ENCODE data around the gene RCL1. TPM values are rescaled to one million over a fixed set of nuclear protein-coding genes. Genes with fewer than 3 reads are reported as not detected.

RCL1 gene
- total RNA-seq, 1 experiment from 2014 or later: 34.4 TPM

DNA sequence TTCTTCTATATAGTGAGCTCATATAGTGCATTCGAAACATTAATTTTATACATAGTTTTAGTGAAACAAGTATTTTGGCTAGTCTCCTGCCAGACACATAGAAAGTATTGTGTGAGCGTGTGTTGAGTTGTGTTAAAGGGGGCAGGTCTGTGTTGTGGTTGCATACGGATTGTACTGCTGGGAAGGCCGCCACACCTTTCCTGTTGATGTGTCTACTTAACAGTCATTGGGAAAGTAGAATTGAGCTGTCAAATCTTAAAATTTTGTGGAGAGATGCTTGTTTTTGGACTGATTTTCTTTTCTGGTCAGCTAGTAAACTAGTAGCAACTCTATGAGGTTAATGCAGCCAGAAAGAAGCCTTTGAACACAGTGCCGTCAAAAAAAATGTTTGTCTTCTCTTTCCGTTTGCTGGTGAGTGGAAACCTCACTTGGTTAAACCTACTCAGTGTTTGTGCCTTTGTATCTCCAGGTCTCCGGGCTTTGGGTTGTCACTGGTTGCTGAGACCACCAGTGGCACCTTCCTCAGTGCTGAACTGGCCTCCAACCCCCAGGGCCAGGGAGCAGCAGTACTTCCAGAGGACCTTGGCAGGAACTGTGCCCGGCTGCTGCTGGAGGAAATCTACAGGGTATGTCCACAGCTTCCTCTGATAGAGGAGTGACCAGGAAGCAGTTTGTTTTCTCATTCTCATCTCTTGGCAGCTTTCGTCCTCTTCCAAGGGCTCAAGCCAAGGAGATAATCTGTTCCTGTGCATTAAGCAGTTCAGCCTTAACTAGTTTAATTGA is 51.5 kb downstream of the RCL1 start:
- no peak overlapping the region for H3T11ph ChIP-seq (ENCODE audit: low read length)
- H2AK5ac ChIP-seq (ENCODE audit: insufficient read length, low read length): no peak overlapping the region
- Mint-ChIP-seq H3K4me1 (no peaks in the 10 kb centered on the region), H3K9me3 (no peaks in the 10 kb centered on the region), H3K27ac (no peak overlapping the region; a peak in 2 of 7 replicates), H3K36me3 (ENCODE audit: insufficient read depth in 1 of 3, low read depth in 3 of 3) (peaks cover 10 to 35% (median 12%) of the 10 kb centered on the region in 3 experiments; a peak in 6 of 7 replicates), H3K27me3 (ENCODE audit: low read depth) (no peaks in the 10 kb centered on the region), H3K4me3 (no peak overlapping the region)
- no peak overlapping the region for H3K9ac ChIP-seq (ENCODE audit: extremely low read depth, insufficient read length, low read length)
- no peak overlapping the region for H3K14ac ChIP-seq (ENCODE audit: insufficient read depth, low read length)
- H3K27ac ChIP-seq (ENCODE audit: insufficient read length, low read depth, low read length): no peak overlapping the region
- H3K9me3 ChIP-seq (ENCODE audit: control insufficient read depth, low read depth, low read length): no peaks in the 10 kb centered on the region
- no peak overlapping the region for H4K8ac ChIP-seq (replicated peaks; ENCODE audit: insufficient read length, low read depth, low read length)
- no peaks in the 10 kb centered on the region for H4K20me1 ChIP-seq (ENCODE audit: control insufficient read depth, insufficient read depth, insufficient read length)
- WGBS (ENCODE audit: extremely low coverage, insufficient read length, low lambda C conversion rate): no CpG with 5 or more reads among the region's 9 CpGs
- no peaks in the 10 kb centered on the region for H3K27me3 ChIP-seq (ENCODE audit: insufficient read depth, low read length)
- H3K4me2 ChIP-seq (ENCODE audit: insufficient read depth, insufficient read length, low read length): no peak overlapping the region
- no peak overlapping the region for H2BK12ac ChIP-seq (ENCODE audit: insufficient read length, low read depth, low read length)
- H2AFZ ChIP-seq (ENCODE audit: low read length): no peak overlapping the region
- no peaks in the 10 kb centered on the region; the same call in 1 of the 2 replicates for H3K79me2 ChIP-seq (ENCODE audit: insufficient read depth, low read length)
- no peak overlapping the region for H3K4ac ChIP-seq (ENCODE audit: low read depth, low read length)
- H3K23ac ChIP-seq (ENCODE audit: insufficient read length, low read depth, low read length): no peak overlapping the region
- no peak overlapping the region for H4K91ac ChIP-seq (ENCODE audit: insufficient read length, low read depth, low read length)
- H2BK5ac ChIP-seq (ENCODE audit: insufficient read length, low read length): no peak overlapping the region
- no peaks in the 10 kb centered on the region for H3K23me2 ChIP-seq (ENCODE audit: insufficient read length, low read depth, low read length, poor library complexity, severe bottlenecking)
- no peaks in the 10 kb centered on the region for H3K4me1 ChIP-seq (ENCODE audit: insufficient read depth, low read length)
- TF ChIP-seq, protein P1, sequence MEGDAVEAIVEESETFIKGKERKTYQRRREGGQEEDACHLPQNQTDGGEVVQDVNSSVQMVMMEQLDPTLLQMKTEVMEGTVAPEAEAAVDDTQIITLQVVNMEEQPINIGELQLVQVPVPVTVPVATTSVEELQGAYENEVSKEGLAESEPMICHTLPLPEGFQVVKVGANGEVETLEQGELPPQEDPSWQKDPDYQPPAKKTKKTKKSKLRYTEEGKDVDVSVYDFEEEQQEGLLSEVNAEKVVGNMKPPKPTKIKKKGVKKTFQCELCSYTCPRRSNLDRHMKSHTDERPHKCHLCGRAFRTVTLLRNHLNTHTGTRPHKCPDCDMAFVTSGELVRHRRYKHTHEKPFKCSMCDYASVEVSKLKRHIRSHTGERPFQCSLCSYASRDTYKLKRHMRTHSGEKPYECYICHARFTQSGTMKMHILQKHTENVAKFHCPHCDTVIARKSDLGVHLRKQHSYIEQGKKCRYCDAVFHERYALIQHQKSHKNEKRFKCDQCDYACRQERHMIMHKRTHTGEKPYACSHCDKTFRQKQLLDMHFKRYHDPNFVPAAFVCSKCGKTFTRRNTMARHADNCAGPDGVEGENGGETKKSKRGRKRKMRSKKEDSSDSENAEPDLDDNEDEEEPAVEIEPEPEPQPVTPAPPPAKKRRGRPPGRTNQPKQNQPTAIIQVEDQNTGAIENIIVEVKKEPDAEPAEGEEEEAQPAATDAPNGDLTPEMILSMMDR (conservative IDR thresholded peaks at IDR 0.05): no peak
- no peak overlapping the region for H2BK15ac ChIP-seq (ENCODE audit: low read depth, low read length)
- no peak overlapping the region for H3K18ac ChIP-seq (ENCODE audit: insufficient read length, low read depth, low read length)
- H4K5ac ChIP-seq (ENCODE audit: insufficient read length, low read depth, low read length): no peak overlapping the region
- H3K79me1 ChIP-seq (ENCODE audit: insufficient read depth, low read depth, low read length, poor library complexity, severe bottlenecking): no peaks in the 10 kb centered on the region
- no peak overlapping the region for H3K56ac ChIP-seq (ENCODE audit: insufficient read length, low read depth, low read length)
- no peak overlapping the region for H2BK20ac ChIP-seq (ENCODE audit: low read depth, low read length, poor library complexity, severe bottlenecking)
- no peak overlapping the region for H2BK120ac ChIP-seq (ENCODE audit: low read depth, low read length, poor library complexity, severe bottlenecking)
- DNase-seq: no peak
